Ishikawa (cell line): ENCODE measurements around the gene NOB1.

Experiments
- CEBPB ChIP-seq: IDR thresholded peaks from 2 replicates; pipeline ENCODE4 v1.6.1; 2012
- CREB1 ChIP-seq: IDR thresholded peaks from 2 replicates; pipeline ENCODE4 v1.6.1; 2012; ENCODE audit warnings: low read depth
- EGR1 ChIP-seq: IDR thresholded peaks from 2 replicates; pipeline ENCODE4 v1.6.1; 2012
- EP300 ChIP-seq: IDR thresholded peaks from 2 replicates; pipeline ENCODE4 v1.6.1; 2012; ENCODE audit warnings: borderline replicate concordance
- FOXM1 ChIP-seq: IDR thresholded peaks from 2 replicates; pipeline ENCODE4 v1.6.1; 2012; ENCODE audit warnings: low read depth, borderline replicate concordance
- NFIC ChIP-seq: IDR thresholded peaks from 2 replicates; pipeline ENCODE4 v1.6.1; 2012
- RAD21 ChIP-seq: IDR thresholded peaks from 2 replicates; pipeline ENCODE4 v1.6.1; 2012; ENCODE audit warnings: low read depth
- TAF1 ChIP-seq: IDR thresholded peaks from 2 replicates; pipeline ENCODE4 v1.6.1; 2012; ENCODE audit warnings: low read depth, mild to moderate bottlenecking
- TCF12 ChIP-seq: IDR thresholded peaks from 2 replicates; pipeline ENCODE4 v1.6.1; 2012; ENCODE audit warnings: low read depth
- TEAD4 ChIP-seq: IDR thresholded peaks from 2 replicates; pipeline ENCODE4 v1.6.1; 2012
- USF1 ChIP-seq: IDR thresholded peaks from 2 replicates; pipeline ENCODE4 v1.6.1; 2012
- YY1 ChIP-seq: IDR thresholded peaks from 2 replicates; pipeline ENCODE4 v1.6.1; 2012; ENCODE audit warnings: low read depth
- ZBTB7A ChIP-seq: IDR thresholded peaks from 2 replicates; pipeline ENCODE4 v1.6.1; 2012; ENCODE audit warnings: low read depth
- TF ChIP-seq, protein P1 (sequence below): IDR thresholded peaks from 2 replicates; pipeline ENCODE4 v1.6.1; 2012; ENCODE audit warnings: low read depth, mild to moderate bottlenecking
- TF ChIP-seq, protein P2 (sequence below): IDR thresholded peaks from 2 replicates; pipeline ENCODE4 v1.6.1; 2012

The NOB1 gene

DNA sequence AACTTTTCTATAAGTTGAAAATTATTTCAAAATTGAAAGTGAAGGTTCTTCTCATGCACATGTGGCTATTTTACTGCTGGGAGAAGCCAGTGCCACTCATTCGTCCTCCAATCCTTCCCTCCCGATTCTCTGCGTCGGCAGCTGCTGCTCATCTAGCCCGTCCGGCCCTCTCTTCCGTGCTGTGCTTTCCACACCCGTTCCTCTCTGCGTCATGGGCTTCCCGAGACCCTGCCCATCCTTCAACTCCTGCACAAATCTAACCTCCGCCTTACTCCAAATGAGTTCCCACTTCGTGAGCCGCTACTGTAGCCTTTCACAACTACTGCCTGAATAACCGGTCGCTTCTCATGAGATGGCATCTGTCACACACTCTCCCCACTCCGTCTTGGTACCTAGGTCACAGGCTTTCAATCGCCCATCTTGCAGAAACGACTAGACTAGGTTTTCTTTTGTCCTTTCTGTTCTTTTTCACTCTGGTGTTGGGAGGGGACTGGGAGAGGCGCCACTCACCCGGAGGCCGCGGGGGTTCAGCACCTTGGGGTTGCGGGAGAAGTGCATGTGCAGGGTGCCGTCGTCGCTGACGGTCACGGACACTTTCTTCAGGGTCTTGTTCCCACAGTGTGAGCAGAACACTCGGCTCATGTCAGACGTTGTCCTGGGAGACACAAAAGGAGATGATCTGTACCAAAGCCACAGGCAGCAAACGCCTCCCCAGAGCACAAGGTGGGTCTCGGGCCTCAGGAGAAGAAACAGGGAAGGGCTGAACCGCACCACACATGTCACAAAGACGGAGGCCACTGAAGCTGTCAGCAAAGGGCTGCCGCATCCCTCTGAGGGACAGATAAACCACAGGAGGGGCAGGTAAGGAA is 10.1 kb downstream of the NOB1 start:
- TF ChIP-seq EGR1 = no peak
- no peak for TF ChIP-seq TCF12
- TF ChIP-seq, protein P1, sequence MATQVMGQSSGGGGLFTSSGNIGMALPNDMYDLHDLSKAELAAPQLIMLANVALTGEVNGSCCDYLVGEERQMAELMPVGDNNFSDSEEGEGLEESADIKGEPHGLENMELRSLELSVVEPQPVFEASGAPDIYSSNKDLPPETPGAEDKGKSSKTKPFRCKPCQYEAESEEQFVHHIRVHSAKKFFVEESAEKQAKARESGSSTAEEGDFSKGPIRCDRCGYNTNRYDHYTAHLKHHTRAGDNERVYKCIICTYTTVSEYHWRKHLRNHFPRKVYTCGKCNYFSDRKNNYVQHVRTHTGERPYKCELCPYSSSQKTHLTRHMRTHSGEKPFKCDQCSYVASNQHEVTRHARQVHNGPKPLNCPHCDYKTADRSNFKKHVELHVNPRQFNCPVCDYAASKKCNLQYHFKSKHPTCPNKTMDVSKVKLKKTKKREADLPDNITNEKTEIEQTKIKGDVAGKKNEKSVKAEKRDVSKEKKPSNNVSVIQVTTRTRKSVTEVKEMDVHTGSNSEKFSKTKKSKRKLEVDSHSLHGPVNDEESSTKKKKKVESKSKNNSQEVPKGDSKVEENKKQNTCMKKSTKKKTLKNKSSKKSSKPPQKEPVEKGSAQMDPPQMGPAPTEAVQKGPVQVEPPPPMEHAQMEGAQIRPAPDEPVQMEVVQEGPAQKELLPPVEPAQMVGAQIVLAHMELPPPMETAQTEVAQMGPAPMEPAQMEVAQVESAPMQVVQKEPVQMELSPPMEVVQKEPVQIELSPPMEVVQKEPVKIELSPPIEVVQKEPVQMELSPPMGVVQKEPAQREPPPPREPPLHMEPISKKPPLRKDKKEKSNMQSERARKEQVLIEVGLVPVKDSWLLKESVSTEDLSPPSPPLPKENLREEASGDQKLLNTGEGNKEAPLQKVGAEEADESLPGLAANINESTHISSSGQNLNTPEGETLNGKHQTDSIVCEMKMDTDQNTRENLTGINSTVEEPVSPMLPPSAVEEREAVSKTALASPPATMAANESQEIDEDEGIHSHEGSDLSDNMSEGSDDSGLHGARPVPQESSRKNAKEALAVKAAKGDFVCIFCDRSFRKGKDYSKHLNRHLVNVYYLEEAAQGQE = no peak
- no peak for TF ChIP-seq CREB1
- no peak for TF ChIP-seq TEAD4
- TF ChIP-seq YY1 = no peak
- TF ChIP-seq EP300 = no peak
- no peak for TF ChIP-seq RAD21
- TF ChIP-seq ZBTB7A = no peak
- TF ChIP-seq CEBPB = no peak
- TF ChIP-seq FOXM1 = no peak
- TF ChIP-seq USF1 = no peak
- no peak for TF ChIP-seq TAF1
- TF ChIP-seq, protein P2, sequence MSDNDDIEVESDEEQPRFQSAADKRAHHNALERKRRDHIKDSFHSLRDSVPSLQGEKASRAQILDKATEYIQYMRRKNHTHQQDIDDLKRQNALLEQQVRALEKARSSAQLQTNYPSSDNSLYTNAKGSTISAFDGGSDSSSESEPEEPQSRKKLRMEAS = no peak
- no peak for TF ChIP-seq NFIC

DNA sequence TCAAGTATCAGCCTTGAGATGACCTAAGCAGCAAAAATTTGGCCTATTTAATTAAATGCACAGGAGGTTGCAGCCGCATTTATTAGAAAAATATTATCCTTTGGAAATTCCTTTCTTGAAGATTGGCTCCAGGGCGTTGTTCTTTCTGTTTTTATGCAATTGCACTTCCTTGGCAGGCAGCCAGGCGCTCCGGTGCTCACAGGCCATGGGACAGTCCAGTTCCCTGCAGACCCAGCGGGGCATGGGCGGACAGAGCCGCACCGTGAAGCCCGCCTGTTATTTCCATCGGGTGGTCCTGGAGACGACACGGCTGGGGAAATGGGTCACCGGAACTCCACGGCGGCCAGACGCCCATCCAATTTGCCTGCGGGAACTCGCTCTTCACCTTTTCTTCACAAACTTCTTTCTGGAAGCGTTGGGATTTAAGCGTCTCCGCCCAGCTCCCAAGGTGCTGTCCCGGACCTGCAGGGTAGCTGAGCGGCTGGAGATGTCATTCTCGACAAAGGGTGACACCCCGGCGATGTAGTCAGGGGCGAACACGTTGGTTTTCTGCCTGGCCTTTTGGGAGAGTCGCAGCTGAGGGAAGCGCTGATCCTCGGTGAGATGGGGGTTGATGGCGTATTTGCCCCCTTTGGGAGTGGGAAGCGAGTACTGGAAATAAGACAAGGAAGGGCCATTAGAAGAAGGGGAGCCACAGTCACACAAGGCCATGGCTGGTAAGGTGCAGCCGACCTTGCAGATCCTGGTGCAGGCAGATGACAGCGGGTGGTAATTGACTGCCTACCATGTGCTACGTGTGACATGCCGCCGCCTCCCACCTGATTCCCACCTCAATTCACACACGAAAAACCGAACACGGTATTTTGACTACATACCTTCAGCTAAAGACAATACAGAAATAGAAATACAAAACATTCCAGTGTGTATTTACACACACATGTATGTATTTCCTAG is 12.5 kb downstream of the NOB1 start:
- TF ChIP-seq CEBPB (peak; percentile 60), EP300 (no peak), ZBTB7A (0 out of 2 replicates have a peak, but pooled peaks have one; percentile 38), NFIC (peak; percentile 85)

DNA sequence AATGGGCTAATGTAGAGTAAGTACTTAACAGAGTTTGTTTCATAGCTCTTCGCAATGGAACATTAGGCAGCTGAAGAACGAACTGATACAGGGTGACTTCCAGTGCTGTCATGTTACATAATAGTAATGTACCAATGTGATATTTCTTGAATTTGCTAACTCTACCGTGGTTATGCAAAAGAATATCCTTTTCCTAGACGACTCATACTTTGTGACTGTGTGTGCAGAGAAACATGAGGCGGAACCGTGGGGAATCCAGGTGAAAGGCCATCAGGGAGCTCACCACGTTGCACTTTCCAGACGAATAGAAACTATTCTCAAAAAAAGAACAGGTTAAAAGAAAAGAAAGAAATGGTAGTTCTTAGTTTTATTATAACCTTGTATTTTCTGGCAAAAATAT is 13.2 kb downstream of the NOB1 start:
- TF ChIP-seq USF1 = no peak
- TF ChIP-seq, protein P1 = no peak
- no peak for TF ChIP-seq TAF1
- no peak for TF ChIP-seq CREB1
- TF ChIP-seq, protein P2 = no peak
- no peak for TF ChIP-seq TCF12
- no peak for TF ChIP-seq EP300
- TF ChIP-seq CEBPB = no peak
- no peak for TF ChIP-seq FOXM1
- no peak for TF ChIP-seq YY1
- no peak for TF ChIP-seq TEAD4
- TF ChIP-seq EGR1 = no peak
- no peak for TF ChIP-seq NFIC
- no peak for TF ChIP-seq RAD21
- no peak for TF ChIP-seq ZBTB7A

DNA sequence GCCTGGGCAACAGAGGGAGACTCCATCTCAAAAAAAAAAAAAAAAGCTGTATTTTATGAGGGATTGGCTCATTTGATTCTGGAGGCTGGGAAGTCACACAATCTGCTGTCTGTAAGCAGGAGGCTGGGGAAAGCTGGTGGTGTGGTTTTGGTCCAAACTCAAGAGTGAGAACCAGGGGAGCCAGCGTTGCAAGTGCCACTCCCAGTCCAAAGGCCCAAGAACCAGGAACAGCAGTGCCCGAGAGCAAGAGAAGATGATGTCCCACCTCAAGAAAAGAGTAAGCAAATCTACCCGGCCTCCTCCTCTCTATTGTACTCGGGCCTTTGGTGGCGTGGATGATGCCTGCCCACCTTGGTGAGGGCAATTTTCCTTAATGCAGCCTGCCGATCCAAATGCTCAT is 22.6 kb downstream of the NOB1 start:
- TF ChIP-seq TEAD4 (no peak), EP300 (no peak), FOXM1 (no peak), USF1 (no peak), CREB1 (no peak), NFIC (no peak), TAF1 (no peak), YY1 (no peak), CEBPB (no peak), TCF12 (no peak), ZBTB7A (no peak), RAD21 (no peak), EGR1 (no peak)
- TF ChIP-seq, protein P1 = no peak
- TF ChIP-seq, protein P2 = no peak
